ENCODE data around the gene NPC1. TPM values are rescaled to one million over a fixed set of nuclear protein-coding genes. Genes with fewer than 3 reads are reported as not detected.

NPC1 gene
- total RNA-seq, 1 donor from 2014 or later = 114 TPM

GRCh38 chr18:23532848-23533247 is 53.5 kb downstream of the NPC1 start:
- Histone ChIP-seq H3K36me3 (peaks cover 100% of the 10 kb centered on the region), H3K4me1 (peaks cover 13% of the 10 kb centered on the region), H3K9me3 (no peaks in the 10 kb centered on the region), H3K27ac (no peak overlapping the region), H3K4me3 (no peak overlapping the region), H3K27me3 (ENCODE audit: low read depth) (no peaks in the 10 kb centered on the region)
- TF ChIP-seq CTCF (IDR thresholded peaks at IDR 0.05) = no peak
- intact Hi-C loops (cut with DNase I) = no loop called here
- ATAC-seq (no peak), DNase-seq (no peak)

GRCh38 chr18:23531912-23532311 is 54.4 kb downstream of the NPC1 start:
- no peak overlapping the region for H3K4me3 ChIP-seq
- DNase-seq (no peak), ATAC-seq (no peak)
- TF ChIP-seq CTCF (IDR thresholded peaks at IDR 0.05) = no peak
- H3K36me3 ChIP-seq = peaks cover 100% of the 10 kb centered on the region
- H3K27ac ChIP-seq = no peak overlapping the region
- peaks cover 13% of the 10 kb centered on the region for H3K4me1 ChIP-seq
- intact Hi-C loops (cut with DNase I) = no loop called here
- no peaks in the 10 kb centered on the region for H3K9me3 ChIP-seq
- no peaks in the 10 kb centered on the region for H3K27me3 ChIP-seq (ENCODE audit: low read depth)

- Histone ChIP-seq H3K27ac (no peak overlapping the region), H3K36me3 (peaks cover 100% of the 10 kb centered on the region), H3K4me1 (peaks cover 13% of the 10 kb centered on the region), H3K4me3 (no peak overlapping the region), H3K27me3 (ENCODE audit: low read depth) (no peaks in the 10 kb centered on the region), H3K9me3 (no peaks in the 10 kb centered on the region)
- no peak for DNase-seq
- ATAC-seq = peak; percentile 20 to 22
- intact Hi-C loops (cut with DNase I) = no loop called here
- TF ChIP-seq CTCF (IDR thresholded peaks at IDR 0.05) = no peak
Measured at GRCh38 chr18:23530195-23530594, 56.1 kb downstream of the NPC1 start.

GRCh38 chr18:23529604-23530003 is 56.7 kb downstream of the NPC1 start:
- DNase-seq (no peak), ATAC-seq (no peak)
- Histone ChIP-seq H3K9me3 (no peaks in the 10 kb centered on the region), H3K27me3 (ENCODE audit: low read depth) (no peaks in the 10 kb centered on the region), H3K4me3 (no peak overlapping the region), H3K27ac (no peak overlapping the region), H3K36me3 (peaks cover 100% of the 10 kb centered on the region), H3K4me1 (peaks cover 13% of the 10 kb centered on the region)
- intact Hi-C loops (cut with DNase I) = no loop called here
- no peak for TF ChIP-seq CTCF (IDR thresholded peaks at IDR 0.05)

GRCh38 chr18:23528580-23529472 is 57.5 kb downstream of the NPC1 start:
- TF ChIP-seq CTCF (IDR thresholded peaks at IDR 0.05) = no peak
- no peak overlapping the region for H3K4me3 ChIP-seq
- no peaks in the 10 kb centered on the region for H3K27me3 ChIP-seq (ENCODE audit: low read depth)
- ATAC-seq = peak; percentile 49 to 66
- peaks cover 100% of the 10 kb centered on the region for H3K36me3 ChIP-seq
- peak; percentile 58 for DNase-seq
- H3K27ac ChIP-seq = no peak overlapping the region
- H3K9me3 ChIP-seq = no peaks in the 10 kb centered on the region
- intact Hi-C loops (cut with DNase I) = no loop called here
- peaks cover 19% of the 10 kb centered on the region for H3K4me1 ChIP-seq
